ENCODE results near the gene TMEM270.
"Not testable (repeated sequence)": the region's sequence is repeated elsewhere in the genome, so short reads cannot be mapped to it uniquely, and the experiment has no call there.

The TMEM270 gene

GRCh38 chr7:73839290-73839689 lies 21.7 kb upstream of the TMEM270 start:
- Histone ChIP-seq H3K27ac (no peak overlapping the region), H4K20me1 (no peaks in the 10 kb centered on the region), H3K4me2 (no peak overlapping the region), H3K27me3 (no peaks in the 10 kb centered on the region), H3K36me3 (no peaks in the 10 kb centered on the region), H3K4me3 (no peak overlapping the region), H3K9me3 (replicated peaks in 1 of 11) (peaks cover 0 to 7% (median 5%) of the 10 kb centered on the region in 11 experiments; a peak in 9 of 22 replicates), H3K4me1 (peaks cover 22 to 38% (median 25%) of the 10 kb centered on the region in 10 experiments), H3K9ac (no peak overlapping the region)
- TF ChIP-seq Cebpa-rat (IDR thresholded peaks at IDR 0.05): no peak

- no peak for TF ChIP-seq Cebpa-rat (IDR thresholded peaks at IDR 0.05)
- no peak overlapping the region for H3K4me3 ChIP-seq
- H4K20me1 ChIP-seq: no peaks in the 10 kb centered on the region
- no peak overlapping the region for H3K27ac ChIP-seq
- no peaks in the 10 kb centered on the region for H3K36me3 ChIP-seq
- H3K27me3 ChIP-seq: no peaks in the 10 kb centered on the region
- no peaks in the 10 kb centered on the region for H3K9me3 ChIP-seq (replicated peaks in 1 of 11)
- no peak overlapping the region for H3K4me2 ChIP-seq
- H3K4me1 ChIP-seq: peaks cover 25 to 42% (median 31%) of the 10 kb centered on the region in 10 experiments
- no peak overlapping the region for H3K9ac ChIP-seq
Observed at GRCh38 chr7:73839743-73840714, 20.9 kb upstream of the TMEM270 start.

DNA sequence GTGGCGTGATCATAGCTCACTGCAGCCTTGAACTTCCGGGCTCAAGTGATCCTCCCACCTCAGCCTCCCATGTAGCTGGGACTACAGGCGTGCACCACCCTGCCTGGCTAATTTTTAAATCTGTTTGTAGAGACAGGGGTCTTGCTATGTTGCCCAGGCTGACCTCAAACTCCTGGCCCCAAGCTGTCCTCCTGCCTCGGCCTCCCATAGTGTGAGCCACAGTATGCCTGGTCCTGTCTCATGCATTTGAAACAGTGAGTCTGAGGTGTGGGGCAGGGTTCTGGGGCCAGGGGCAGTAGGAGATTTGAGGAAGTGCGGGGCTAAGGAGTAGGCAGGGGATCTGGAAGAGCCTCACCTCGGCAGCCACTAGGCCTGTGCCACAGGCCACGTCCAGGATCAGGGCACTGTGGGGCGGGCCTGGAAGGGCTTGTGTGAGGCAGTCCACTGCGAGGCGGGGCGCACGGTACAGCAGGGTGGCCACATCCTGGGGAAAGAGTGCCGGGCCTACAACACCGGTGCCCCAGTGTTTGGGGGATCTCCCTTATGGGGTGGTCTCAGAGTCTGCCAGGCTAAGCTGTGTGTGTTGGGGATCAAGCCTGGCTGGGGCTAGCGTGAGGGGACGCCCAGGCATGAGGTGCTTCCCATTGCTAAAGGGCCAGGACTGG lies 20.1 kb upstream of the TMEM270 start:
- Histone ChIP-seq H3K9ac (no peak overlapping the region), H3K4me3 (no peak overlapping the region), H3K27me3 (no peaks in the 10 kb centered on the region), H3K4me1 (peaks cover 25 to 47% (median 36%) of the 10 kb centered on the region in 10 experiments), H3K36me3 (no peaks in the 10 kb centered on the region), H4K20me1 (no peaks in the 10 kb centered on the region), H3K27ac (no peak overlapping the region), H3K9me3 (replicated peaks in 1 of 11) (no peaks in the 10 kb centered on the region), H3K4me2 (peak overlapping the region in 2 of 11 experiments; percentile 84 to 86; a peak in 1 of 22 replicates)
- no peak for TF ChIP-seq Cebpa-rat (IDR thresholded peaks at IDR 0.05)

DNA sequence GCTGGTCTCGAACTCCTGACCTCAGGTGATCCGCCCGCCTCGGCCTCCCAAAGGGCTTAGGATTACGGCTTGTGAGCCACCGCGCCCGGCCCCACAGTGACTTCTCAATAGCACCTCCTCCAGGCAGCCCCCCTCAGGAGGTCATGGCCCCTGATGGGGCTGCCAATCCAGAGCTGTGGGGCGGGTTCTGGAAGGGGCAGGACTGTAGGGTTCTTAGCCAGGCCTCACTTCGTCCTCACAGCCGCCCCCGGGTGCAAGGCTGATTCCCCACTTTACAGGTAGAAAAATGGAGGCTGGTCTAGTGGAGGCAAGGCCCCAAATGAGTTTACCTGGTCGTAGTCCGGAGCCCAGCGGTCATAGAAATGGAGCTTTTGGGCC lies 19.3 kb upstream of the TMEM270 start:
- Histone ChIP-seq H3K4me1 (peaks cover 25 to 53% (median 43%) of the 10 kb centered on the region in 10 experiments), H3K27ac (peak overlapping the region in 9 of 11 experiments; percentile 38 to 68 (median 63); a peak in 12 of 22 replicates), H3K36me3 (no peaks in the 10 kb centered on the region), H3K9me3 (replicated peaks in 1 of 11) (no peaks in the 10 kb centered on the region), H3K27me3 (no peaks in the 10 kb centered on the region), H3K4me2 (peak overlapping the region; percentile 80 to 90 (median 82)), H3K9ac (peak overlapping the region in 9 of 11 experiments; percentile 57 to 79 (median 73); a peak in 13 of 22 replicates), H3K4me3 (peak overlapping the region in 8 of 10 experiments; percentile 48 to 60 (median 54); a peak in 15 of 20 replicates), H4K20me1 (no peaks in the 10 kb centered on the region)
- no peak for TF ChIP-seq Cebpa-rat (IDR thresholded peaks at IDR 0.05)

- Histone ChIP-seq H3K4me2 (peak within 1 kb of the TSS; percentile 81 to 94 (median 85)), H3K36me3 (no peaks in the 10 kb centered on the region), H3K4me1 (peaks cover 25 to 53% (median 44%) of the 10 kb centered on the region in 10 experiments), H3K9me3 (replicated peaks in 1 of 11) (no peaks in the 10 kb centered on the region; a peak in 2 of 22 replicates), H3K9ac (peak within 1 kb of the TSS; percentile 57 to 80 (median 76); a peak in 21 of 22 replicates), H4K20me1 (no peaks in the 10 kb centered on the region), H3K27ac (peak within 1 kb of the TSS; percentile 27 to 74 (median 63); a peak in 18 of 22 replicates), H3K27me3 (no peaks in the 10 kb centered on the region), H3K4me3 (peak within 1 kb of the TSS; percentile 49 to 71 (median 58))
- no peak for TF ChIP-seq Cebpa-rat (IDR thresholded peaks at IDR 0.05)
Observed at GRCh38 chr7:73842067-73842976, 18.6 kb upstream of the TMEM270 start, which contains the start of gene METTL27. TSS of gene METTL27 (minus strand) at chr7:73842516. CDS start at chr7:73842140, 376 bp downstream.

DNA sequence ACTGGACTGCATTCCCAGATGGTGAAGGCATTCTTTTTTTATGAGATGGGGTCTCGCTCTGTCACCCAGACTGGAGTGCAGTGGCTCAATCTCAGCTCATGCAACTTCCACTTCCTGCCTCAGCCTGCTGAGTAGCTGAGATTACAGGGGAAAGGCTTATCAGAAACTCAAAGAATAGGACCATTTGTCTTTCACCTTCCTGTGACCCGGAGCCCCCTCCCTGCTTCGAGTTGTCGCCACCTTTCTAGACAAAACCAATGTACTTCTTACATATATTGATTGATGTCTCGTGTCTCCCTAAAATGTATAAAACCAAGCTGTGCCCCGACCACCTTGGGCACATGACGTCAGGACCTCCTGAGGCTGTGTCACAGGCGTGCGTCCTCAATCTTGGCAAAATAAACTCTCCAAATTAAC lies 16.8 kb upstream of the TMEM270 start:
- Histone ChIP-seq H3K36me3 (no peaks in the 10 kb centered on the region), H4K20me1 (no peaks in the 10 kb centered on the region), H3K27me3 (no peaks in the 10 kb centered on the region), H3K27ac (peak overlapping the region in 4 of 11 experiments; percentile 9 to 35 (median 26); a peak in 3 of 22 replicates), H3K9ac (no peak overlapping the region; a peak in 1 of 22 replicates), H3K4me1 (peaks cover 28 to 57% (median 45%) of the 10 kb centered on the region in 10 experiments), H3K4me2 (peak overlapping the region; percentile 79 to 94 (median 85)), H3K4me3 (no peak overlapping the region), H3K9me3 (replicated peaks in 1 of 11) (peaks cover 0 to 11% (median 0%) of the 10 kb centered on the region in 11 experiments; a peak in 5 of 22 replicates)
- TF ChIP-seq Cebpa-rat (IDR thresholded peaks at IDR 0.05): 0 out of 22 replicates have a peak, but pooled peaks of 1 of the 11 experiments have one; percentile 13

DNA sequence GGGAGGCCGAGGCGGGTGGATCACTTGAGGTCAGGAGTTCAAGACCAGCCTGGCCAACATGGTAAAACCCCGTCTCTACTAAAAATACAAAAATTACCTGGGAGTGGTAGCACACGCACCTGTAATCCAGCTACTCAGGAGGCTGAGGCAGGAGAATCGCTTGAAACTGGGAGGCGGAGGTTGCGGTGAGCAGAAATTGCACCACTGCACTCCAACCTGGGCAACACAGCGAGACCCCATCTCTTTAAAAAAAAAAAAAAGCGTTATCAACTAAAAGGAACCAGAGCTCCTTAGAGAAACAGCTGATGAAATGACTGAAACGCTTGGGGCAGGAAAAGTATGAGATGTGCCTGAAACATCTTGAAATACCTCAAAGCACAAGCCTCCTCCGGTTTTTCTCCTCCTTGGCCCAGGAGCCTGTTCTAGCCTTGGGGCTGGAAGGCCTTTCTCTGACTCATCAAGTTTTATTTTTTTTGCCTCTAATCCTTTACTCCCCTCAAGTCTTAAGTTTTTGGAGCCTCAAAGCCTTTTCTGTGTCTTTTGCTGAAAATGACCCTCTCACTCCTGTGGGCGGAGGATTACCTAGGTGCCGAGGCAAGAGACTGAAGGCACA lies 16.0 kb upstream of the TMEM270 start:
- H3K36me3 ChIP-seq: no peaks in the 10 kb centered on the region
- H3K4me2 ChIP-seq: peak overlapping the region in 7 of 11 experiments; percentile 80 to 94 (median 86); a peak in 9 of 22 replicates
- no peak for TF ChIP-seq Cebpa-rat (IDR thresholded peaks at IDR 0.05)
- peaks cover 36 to 65% (median 52%) of the 10 kb centered on the region in 10 experiments for H3K4me1 ChIP-seq
- H3K9ac ChIP-seq: no peak overlapping the region
- no peak overlapping the region for H3K27ac ChIP-seq
- no peaks in the 10 kb centered on the region for H3K27me3 ChIP-seq
- no peak overlapping the region for H3K4me3 ChIP-seq
- H4K20me1 ChIP-seq: no peaks in the 10 kb centered on the region
- peaks cover 0 to 11% (median 0%) of the 10 kb centered on the region in 11 experiments; a peak in 5 of 22 replicates for H3K9me3 ChIP-seq (replicated peaks in 1 of 11)

GRCh38 chr7:73845701-73846195 lies 15.2 kb upstream of the TMEM270 start:
- not testable (repeated sequence) for H3K36me3 ChIP-seq, H3K9ac ChIP-seq, H4K20me1 ChIP-seq, H3K27ac ChIP-seq, H3K27me3 ChIP-seq, H3K4me3 ChIP-seq
- Histone ChIP-seq H3K9me3 (replicated peaks in 1 of 11) (peaks cover 0 to 11% (median 0%) of the 10 kb centered on the region in 11 experiments; a peak in 5 of 22 replicates), H3K4me2 (peak overlapping the region in 8 of 11 experiments; percentile 6 to 94 (median 47); a peak in 14 of 22 replicates), H3K4me1 (peaks cover 38 to 73% (median 57%) of the 10 kb centered on the region in 10 experiments)
